GF-D8 (cell line): ENCODE measurements around the gene ZC3HAV1L.
"Not testable (repeated sequence)": the region's sequence is repeated elsewhere in the genome, so short reads cannot be mapped to it uniquely, and the experiment has no call there.

ENCODE experiments used
- DNase-seq: peaks from one replicate; lab custom pipeline; 2025; lab: John Stamatoyannopoulos, UW

ZC3HAV1L gene

GRCh38 chr7:139054101-139054500 is 18.3 kb upstream of the ZC3HAV1L start:
- DNase-seq = no peak

GRCh38 chr7:139051655-139052054 is 15.8 kb upstream of the ZC3HAV1L start:
- no peak for DNase-seq

- no peak for DNase-seq
Observed at GRCh38 chr7:139049936-139050335, 14.1 kb upstream of the ZC3HAV1L start.

DNA sequence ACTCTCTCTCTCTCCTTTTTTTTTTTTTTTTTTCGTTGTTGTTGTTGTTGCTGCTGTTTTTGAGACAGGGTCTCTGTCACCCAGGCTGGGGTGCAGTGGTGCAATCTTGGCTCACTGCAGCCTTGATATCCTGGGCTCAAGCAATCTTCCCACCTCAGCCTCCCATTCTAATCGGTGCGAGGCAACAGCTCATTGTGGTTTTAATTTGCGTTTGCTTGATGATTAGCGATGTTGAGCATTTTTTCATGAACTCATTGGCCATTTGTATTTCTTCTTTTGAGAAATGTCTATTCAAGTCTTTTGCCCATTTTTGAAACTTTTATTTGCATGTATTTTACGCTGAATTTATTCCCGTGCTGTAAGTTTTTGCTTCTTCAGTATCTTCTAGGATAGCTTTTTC is 13.3 kb upstream of the ZC3HAV1L start:
- DNase-seq = no peak

DNA sequence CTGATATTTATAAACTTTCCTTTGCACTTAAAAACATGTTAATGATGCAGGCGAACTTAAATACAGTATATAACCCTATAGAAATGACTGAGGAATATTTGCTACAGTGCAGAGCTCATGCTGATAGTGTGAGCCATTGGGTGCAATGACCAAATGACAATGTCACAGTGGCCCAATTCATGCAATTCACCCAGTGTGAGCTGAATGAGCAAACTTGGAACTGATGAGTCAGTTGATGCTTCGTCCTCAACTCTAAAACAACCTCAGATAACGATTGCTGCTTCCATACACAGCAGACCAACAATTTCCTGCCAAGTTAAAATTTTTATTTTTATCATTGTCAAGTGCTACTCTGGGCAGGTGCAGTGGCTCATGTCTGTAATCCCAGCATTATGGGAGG is 12.1 kb upstream of the ZC3HAV1L start:
- no peak for DNase-seq

DNA sequence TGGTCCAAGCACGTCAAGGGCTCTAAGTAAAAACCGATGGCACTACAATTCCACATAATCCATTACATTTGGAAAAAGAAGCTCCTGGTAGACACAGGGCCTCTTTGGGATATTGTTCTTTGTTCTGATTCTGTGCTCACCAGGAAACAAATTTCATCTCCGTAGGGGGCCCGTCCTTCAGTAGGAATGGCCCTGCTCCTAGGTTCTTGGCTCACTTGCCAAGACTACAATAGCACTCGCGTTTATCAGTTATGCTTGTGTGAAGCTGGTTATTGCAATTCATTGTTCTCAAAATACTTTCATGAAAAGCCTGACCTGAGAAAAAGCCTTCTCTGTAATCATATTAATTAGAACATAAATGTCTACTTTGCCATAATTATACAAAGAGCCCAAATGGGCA is 10.3 kb upstream of the ZC3HAV1L start:
- DNase-seq = no peak

GRCh38 chr7:139044813-139045794 is 9.3 kb upstream of the ZC3HAV1L start:
- peak; percentile 65 for DNase-seq

DNA sequence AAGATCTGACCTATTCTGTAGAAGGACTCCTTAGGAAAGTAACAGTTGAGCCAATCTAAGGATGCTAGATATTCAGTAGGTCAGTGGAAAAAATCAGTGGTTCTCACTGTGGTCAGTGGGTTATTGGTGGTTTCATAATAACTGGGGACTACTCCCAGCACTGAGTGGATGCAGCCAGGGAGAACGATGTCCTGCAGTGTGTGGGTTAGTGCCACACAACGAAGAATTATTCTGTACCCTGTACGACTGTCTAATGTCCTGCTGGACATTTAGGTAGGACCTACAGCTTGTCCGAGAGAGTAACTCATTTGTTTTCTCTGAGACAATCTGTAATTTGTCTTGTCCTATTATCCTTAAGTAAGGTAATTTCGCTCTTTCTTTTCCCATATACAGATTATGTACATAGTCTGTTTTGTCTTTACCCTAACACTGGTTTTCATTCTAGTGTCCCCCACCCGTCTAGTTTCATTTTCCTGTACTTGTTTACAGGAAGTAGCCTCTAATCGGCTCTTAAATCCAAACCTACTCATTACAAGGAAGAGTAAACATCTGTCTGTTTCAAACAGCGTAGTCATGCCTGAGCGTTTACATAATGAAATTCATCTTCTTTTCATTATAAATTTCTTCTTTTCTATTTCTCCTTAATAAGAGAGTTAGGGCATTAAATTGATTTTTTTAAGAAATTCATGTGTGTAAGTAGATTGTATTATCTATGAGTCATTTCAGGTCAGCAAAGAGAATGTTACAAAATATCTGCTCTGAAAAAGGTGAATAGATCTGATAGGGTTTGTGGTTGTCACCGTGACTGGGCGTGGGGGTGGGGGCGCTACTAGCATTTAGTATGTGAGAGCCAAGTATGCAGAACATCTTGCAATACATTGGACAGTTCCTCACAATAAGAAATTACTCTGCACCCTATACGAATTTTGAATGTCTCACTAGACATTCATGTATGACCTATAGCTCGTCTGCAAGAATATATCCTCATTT is 8.3 kb upstream of the ZC3HAV1L start:
- DNase-seq = peak; percentile 84

- no peak for DNase-seq
Observed at GRCh38 chr7:139041378-139042085, 5.7 kb upstream of the ZC3HAV1L start.

GRCh38 chr7:139038691-139039090 is 2.8 kb upstream of the ZC3HAV1L start:
- no peak for DNase-seq

- no peak for DNase-seq
Observed at GRCh38 chr7:139036901-139037300, 1.1 kb upstream of the ZC3HAV1L start.

- DNase-seq = no peak
Observed at GRCh38 chr7:139034855-139035585, 822 bp downstream of the ZC3HAV1L start.

- DNase-seq = no peak
Observed at GRCh38 chr7:139034336-139034735, 1.5 kb downstream of the ZC3HAV1L start.

DNA sequence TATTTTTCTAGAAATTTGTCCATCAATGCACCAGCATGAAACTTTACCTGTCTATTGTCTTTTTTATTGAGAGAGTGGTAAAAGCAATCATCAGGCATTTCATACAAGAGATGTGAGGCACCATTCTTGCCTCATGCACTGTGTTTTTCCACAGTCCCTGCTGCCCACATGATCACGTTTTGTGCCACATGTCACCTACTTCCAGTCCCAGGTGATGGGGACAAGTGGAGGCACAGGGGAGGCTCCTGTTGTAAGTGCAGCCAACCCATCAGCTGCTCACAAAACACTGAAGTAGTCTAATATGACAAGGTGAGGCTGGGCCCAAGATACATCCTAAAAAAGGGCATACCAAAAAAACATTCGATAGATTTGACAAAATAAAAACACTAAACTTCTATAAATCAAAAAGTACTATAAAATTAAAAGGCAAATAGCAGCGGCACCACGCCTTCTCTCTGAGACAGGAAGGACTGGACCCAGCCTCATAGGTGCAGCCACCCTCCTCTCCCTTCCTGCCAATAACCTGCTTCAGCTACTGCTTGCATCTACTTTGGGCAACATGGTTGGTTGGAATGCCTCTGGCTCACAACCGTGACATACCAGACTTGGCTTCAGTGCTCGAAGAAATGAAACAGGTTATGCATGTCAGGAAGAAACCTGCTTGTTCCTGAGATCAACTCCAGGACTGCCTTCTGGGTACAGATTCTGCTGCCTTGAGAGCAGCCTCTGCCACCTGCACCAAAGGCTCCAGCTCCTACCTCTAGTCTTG is 2.3 kb downstream of the ZC3HAV1L start:
- DNase-seq = no peak

DNA sequence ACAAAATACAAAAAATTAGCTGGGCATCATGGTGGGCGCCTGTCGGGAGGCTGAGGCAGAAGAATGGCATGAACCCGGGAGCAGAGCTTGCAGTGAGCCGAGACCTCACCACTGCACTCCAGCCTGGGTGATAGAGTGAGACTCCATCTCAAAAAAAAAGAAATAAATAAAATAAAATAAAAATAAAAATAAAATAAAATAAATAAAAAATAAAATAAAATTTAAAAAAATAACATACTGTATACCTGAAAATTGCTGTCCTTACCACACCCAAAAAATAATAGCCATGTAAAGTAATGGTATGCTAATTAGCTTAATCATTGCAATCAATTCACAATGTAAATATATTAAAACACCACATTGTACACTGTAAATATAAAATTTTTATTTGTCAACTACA is 3.4 kb downstream of the ZC3HAV1L start:
- DNase-seq = no peak

GRCh38 chr7:139029353-139029752 is 6.5 kb downstream of the ZC3HAV1L start:
- no peak for DNase-seq

- DNase-seq = no peak
Observed at GRCh38 chr7:139026551-139026950, 9.3 kb downstream of the ZC3HAV1L start.

DNA sequence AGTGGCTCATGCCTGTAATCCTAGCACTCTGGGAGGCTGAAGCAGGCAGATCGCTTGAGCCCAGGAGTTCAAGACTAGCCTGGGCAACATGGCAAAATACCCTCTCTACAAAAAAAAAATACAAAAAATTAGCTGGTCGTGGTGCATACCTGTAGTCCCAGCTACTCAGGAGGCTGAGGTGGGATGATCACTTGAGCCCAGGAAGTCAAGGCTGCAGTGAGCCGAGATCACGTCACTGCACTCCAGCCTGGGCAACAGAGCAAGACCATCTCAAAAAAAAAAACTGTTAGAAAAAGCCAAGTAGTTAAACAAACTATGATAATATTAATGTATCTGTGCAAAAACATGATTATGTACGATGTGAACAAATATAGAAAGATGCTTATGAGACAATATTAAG is 10.0 kb downstream of the ZC3HAV1L start:
- DNase-seq = not testable (repeated sequence)

GRCh38 chr7:139023076-139023475 is 12.8 kb downstream of the ZC3HAV1L start:
- DNase-seq = no peak

DNA sequence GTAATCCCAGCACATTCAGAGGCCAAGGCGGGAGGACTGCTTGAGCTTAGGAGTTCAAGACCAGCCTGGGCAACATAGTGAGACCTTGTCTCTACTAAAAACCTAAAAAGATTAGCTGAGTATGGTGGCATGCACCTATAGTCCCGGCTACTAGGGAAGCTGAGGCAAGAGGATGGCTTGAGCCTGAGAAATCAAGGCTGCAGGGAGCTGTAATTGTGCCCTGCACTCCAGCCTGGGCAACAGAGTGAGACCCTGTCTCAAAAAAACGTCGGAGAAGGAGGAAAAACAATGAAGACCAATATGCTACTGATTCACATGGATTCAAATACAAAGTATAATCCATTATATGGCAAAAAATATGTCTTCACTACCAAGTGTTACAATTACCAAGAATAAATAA is 13.6 kb downstream of the ZC3HAV1L start:
- no peak for DNase-seq
